CD4-positive, alpha-beta T cell treated with Interleukin-15 for 4 hours (primary cell): Measurements from ENCODE around the gene CGAS.

Experiments used
- DNase-seq: peaks from one replicate; pipeline ENCODE4 v3.0.0-alpha.2; 2020; ENCODE audit warnings: low spot score

Gene CGAS

DNA sequence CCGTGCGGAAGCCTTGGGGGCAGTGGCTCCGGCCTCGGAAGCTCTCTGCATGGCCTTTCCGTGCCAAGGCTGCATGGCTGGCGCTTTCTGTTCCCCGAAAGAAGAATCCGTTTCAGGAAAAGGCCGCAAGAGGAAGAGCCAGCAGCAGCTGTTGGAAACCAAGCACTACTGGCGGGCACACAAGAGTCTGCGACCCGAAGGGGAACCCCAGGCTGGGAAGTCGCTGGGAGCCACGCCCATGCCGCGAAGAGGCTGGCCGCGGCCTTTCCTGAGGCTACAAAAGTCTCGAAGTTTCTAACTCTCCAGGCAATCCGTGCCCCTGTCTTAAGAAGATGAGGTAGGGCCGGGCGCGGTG, at the start of gene CGAS:
Gene CGAS (minus strand): TSS at position 191 of the 355 bp plus-strand sequence. CDS start 116 bp downstream, at position 75.
- peak; percentile 82 for DNase-seq

DNA sequence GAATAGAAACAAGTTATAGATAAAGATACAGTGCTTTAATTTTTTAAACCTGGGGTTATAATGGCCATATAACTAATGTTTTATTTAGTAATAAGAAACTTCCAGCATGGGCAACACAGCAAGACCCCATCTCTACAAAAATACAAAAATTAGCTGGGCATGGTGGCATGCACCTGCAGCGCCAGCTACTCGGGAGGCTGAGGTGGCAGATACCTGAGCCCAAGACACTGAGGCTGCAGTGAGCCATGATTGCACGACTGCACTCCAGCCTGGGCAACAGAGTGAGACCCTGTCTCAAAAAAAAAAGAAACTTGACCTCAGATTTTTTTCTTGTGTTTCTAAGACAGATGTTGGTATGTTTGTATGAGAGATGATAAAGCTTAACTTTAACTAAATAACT, 45.8 kb upstream of the CGAS start:
- no peak for DNase-seq

DNA sequence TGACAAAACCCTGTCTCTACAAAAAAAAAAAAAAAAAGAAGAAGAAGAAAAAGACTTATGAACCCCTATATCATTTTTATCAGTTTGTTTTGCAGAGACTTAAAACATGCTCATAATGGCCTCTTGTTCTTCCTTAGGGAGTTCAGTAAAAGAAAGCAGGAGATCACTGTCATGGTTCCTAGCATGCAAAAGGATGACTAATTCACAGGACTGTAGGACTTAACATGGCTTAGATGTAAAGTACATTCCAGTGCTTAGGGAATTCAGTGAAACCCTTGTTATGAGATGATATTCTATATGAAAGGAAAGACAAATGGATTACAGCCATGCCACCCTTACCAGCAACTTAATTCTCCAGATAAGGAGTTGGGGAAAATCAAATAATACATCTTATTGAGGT, 39.3 kb upstream of the CGAS start:
- no peak for DNase-seq

DNA sequence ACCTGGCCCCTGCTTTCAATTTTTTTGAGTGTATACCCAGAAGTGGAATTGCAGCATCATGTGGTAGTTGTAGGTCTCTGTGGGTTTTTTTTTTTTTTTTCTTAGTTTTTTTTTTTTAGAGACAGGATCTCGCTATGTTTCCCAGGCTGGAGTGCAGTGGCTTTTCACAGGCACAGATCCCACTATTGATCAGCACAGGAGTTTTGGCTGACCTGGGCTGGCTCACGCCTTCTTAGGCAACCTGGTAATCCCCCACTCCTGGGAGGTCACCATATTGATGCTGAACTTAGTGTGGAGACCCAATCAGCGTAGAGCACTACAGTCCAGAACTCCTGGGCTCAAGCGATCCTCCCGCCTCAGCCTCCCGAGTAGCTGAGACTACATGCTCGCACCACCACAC, 35.4 kb upstream of the CGAS start:
- DNase-seq: no peak

DNA sequence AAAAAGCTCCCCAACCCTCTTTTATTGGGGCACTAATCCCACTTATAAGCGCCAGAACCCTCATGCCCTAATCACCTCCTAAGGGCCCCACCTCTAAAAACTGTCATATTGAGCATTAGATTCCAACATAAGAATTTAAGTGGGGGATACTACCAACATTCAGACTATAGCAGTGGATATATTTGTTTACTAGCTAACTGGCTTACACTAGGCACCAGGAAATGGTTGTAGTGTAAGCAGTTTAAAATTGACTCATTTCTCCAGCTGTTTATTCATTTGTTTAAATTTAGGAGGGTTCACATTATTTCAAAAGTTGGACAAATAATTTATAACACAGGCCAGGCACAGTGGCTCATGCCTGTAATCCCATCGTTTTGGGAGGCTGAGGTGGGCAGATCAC, 32.3 kb upstream of the CGAS start:
- DNase-seq: no peak

DNA sequence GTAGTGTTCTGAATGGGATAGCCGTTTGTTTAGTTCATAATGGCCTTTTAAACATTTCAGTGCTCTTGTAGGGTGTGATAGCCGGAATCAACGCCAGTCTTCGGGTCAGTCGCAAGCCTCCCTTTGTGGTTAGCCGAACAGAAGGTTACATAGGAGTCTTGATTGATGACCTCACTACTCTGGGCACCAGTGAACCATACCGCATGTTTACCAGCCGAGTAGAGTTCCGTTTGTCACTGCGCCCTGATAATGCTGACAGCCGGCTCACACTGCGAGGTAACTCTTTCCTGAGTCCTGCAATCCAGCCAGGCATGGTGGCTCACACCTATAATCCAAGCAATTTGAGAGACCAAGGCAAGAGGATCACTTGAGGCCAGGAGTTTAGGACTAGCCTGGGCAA, 29.9 kb upstream of the CGAS start:
- DNase-seq: no peak

DNA sequence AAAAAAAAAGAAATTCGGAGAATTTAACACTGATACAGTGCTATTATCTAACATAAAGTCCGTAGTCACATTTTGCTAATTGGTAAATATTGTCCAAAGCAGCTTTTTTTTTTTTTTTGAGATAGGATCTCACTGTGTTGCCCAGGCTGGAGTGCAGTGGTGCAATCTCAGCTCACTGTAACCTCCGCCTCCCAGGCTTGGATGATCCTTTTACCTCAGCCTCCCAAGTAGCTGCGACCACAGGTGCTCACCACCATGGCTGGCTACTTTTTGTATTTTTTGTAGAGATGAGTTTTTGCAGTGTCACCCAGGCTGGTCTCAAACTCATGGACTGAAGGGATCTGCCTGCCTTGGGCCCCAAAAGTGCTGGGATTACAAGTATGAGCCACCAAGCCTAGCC, 25.3 kb upstream of the CGAS start:
- no peak for DNase-seq

DNA sequence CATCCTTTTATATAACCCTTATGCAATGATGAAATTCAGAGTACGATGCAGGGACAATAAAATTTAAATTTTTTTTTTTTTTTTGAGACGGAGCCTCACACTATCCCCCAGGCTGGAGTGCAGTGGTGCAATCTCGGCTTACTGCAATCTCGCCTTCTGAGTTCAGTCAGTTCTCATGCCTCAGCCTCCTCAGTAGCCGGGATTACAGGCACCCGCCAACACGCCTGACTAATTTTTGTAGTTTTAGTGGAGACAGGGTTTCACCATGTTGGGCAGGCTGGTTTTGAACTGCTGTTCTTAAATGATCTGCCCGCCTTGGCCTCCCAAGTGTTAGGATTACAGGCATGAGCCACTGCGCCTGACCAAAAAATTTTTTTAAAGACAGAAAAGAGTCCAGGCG, 24.6 kb upstream of the CGAS start:
- no peak for DNase-seq

DNA sequence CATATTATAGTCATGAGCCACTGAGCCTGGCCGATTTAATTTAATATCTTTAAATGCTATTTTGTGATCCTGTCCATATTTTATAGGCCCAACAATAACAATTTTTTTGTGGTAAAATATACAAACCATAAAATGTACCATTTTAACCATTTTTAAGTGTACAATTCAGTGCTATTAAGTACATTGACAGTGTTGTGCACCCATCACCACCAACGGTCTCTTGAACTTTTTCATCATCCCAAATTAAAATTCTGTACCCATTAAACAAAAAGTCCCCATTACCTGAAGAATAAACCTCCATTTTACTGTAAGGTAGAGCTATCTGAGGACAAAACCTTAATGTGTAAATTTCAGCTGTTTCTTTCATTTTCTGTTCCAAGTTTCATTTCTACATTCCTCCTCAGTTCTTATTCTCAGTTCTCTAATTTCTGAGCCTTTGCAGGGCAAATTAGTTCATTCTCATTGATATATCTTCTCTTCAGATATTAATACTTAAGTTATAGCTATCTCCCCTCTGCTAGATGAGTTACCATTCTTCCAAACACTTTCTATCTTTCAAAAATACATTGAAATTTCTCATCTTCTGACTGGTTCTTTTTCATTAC, 19.7 kb upstream of the CGAS start:
- no peak for DNase-seq

DNA sequence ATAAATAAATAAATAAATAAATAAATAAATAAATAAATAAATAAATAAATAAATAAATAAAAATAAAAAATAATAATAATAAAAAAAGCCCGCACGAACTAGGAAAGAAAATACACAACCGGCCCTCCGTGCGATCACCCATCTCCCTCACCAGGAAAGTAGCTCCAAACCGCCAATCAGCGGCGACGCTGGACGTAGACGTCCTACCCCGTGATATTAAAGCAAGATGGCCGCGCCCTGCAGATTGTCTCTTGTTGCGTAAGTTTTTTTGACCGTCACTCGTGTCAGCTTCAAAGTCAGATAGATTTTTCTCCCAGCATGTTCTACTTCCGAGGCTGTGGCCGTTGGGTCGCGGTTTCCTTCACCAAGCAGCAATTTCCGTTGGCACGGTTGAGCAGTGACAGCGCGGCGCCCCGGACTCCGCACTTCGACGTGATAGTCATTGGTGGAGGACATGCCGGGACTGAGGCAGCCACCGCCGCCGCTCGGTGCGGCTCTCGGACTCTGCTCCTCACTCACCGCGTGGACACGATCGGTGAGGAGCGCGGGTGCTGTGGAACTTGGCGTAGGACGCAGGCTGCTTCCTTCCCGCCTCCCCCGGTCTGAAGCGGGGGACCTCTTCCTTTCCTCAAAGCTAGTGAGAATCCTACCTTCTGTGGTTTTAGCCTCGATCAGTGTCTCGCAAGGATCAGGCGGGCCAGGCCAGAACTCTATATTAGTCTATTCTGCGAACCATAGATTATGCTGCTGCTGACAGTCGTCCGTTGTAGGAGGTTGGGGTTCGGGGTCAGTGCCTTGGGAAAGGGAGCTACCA, 9.6 kb upstream of the CGAS start, which contains the start of gene MTO1:
Gene MTO1 (plus strand): TSS at position 201 of the 814 bp plus-strand sequence. CDS start 118 bp downstream, at position 319.
- DNase-seq: peak; percentile 86

DNA sequence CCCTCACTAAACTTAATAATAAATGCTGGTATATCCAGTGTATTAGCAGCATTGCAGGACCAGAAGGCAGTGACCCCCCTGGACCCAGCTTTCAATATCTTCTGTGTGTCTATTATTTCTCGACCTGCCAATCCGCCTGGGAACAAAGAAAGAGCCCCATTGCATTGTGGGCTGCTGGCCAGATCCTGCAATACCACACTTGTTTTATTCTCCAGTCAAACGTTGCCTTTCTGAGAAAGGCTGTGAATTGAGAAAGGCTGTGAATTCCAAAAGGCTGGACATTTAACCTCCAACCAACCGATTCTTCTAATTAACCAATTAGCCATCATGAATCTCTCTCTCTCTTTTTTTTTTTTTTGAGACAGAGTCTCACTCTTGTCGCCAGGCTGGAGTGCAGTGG, 8.0 kb upstream of the CGAS start:
- no peak for DNase-seq

DNA sequence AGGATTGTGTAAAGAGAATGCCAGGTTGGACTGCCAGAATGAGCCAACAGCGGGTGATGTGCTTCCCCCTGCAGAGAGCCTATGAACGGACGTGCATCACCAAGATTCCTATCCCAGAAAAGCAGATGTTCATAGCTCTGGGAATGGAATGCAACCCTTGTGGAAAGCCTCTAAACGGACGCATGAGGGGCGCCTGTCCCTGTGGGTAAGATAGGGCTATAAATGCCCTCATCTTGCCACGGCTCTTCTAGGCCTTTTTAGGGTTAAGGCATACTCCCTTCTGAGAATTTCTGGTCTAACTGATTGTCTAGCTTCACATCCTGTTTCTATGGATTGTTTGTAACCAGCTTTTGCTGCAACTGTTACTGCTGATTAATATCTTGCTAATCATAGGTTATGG, 7.4 kb upstream of the CGAS start:
- DNase-seq: peak; percentile 25

DNA sequence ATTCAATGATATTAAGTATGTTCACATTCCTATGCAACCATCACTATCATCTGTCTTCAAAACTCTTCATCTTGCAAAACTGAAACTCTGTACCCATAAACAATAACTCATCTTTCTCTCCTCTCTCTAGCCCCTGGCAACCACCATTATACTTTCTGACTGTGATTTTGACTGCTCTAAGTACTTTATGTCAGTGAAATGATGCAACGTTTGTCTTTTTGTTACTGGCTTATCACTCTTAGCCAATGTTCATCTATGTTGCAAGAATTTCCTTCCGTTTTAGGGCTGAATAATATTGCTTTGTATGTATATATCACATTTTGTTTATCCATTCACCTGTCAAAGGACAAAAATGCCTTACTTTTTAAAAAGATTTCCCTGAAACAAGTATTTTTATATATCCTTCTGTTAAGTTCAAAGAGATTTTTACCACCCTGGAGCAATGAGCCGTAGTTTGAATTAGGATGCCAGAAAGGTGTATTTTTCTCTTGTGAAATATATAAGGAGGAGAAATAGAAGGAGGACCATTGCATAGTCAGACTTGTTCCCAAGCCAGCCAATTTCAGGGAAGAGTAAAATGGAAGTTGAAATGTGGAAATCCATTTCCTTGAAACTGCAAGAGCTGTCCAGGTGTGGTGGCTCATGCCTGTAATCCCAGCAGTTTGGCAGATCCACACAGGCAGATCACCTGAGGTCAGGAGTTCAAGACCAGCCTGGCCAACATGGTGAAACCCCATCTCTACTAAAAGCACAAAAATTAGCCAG, 4.0 kb upstream of the CGAS start:
- DNase-seq: no peak

DNA sequence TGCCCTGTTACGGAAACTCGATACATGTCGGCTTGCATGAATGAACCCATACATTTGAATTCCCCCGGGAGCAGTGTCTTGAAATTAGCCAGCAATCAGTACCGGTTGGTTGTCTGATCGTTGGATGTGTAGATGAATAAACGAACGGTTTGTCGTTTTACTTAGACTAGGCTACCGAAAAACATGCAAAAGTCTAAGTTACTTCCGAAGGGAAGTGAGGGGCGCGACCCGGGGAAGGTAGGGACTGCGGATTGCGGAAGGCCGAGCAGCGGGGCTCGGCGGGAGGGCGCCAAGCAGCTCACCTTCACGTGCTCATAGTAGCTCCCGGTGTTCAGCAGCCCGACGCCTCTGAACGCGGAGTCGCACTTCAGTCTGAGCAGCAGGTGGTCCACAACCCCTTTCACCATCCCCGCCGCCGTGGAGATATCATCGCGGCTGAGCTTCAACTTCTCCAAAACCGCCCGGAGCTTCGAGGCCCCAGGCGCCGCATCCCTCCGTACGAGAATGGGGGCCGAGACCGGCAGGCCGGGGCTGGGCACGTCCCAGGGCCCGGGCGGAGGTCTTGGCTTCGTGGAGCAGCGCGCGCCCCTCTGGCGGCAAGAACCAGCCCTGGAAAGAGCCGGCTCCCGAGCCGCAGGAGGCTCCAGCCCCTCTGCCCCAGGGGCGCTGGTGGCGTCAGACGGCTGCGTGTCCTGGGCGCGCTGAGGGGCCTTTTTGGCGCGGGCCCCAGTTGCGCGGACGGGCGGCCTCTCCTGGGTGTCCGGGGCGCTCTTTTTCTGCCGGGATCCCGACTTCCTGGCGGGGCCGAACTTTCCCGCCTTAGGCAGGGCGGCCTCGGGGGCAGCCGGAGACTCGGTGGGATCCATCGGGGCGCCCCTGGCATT, 632 bp downstream of the CGAS start:
- peak; percentile 36 for DNase-seq

DNA sequence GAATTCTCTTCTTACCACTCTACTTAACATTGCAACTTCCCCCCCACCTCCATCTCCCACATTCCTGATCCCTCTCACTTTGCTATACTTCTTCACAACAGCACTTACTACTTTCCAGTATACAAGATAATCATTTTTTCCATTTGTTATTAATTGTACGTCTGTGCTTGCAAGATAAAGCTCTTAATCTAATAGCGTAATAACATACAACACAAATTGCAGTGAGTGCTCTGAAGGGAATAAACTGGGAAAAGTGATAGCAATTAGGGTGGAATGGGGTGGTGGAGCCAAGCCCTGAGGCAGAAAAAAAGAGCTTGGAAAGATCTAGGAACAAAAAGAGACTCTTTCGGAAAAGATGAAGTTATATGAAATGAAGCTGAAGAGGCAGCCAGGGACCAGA, 8.5 kb downstream of the CGAS start:
- no peak for DNase-seq

DNA sequence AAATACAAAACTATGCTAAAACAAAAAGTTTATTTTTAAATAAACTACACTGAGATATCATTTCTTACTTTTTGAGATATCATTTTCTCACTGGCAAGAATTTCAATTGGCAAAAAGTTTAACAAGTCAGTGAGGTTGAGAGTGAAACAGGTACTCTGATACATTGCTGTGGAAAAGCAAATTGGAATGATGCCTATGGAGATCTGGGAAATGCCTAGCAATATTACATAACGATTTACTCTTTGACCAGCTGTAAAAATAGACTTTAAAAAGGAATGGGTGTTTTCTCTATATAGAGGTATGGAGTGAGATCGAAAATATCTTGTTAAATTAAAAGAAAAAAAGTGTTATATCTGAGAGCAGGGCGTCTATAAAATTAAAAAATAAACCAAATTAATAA, 16.9 kb downstream of the CGAS start:
- DNase-seq: no peak

DNA sequence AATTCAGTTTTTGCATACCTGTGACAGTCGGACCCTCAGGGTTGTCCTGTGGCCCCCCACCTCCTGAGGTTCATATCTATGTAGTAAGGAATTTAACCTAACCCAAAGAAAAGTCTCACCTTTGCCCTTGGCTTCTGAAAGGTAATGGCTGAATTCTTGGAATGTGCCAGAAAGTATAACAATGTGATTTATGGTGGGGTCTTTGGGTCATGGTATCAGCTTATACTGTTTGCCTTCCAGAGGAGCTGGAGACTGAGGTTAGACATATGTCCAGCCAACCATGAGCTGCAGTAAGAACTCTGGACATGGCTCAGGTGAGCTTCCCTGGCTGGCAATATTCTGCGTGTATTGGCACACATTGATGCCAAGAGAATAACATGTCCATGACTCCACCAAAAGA, 30.6 kb downstream of the CGAS start:
- no peak for DNase-seq

DNA sequence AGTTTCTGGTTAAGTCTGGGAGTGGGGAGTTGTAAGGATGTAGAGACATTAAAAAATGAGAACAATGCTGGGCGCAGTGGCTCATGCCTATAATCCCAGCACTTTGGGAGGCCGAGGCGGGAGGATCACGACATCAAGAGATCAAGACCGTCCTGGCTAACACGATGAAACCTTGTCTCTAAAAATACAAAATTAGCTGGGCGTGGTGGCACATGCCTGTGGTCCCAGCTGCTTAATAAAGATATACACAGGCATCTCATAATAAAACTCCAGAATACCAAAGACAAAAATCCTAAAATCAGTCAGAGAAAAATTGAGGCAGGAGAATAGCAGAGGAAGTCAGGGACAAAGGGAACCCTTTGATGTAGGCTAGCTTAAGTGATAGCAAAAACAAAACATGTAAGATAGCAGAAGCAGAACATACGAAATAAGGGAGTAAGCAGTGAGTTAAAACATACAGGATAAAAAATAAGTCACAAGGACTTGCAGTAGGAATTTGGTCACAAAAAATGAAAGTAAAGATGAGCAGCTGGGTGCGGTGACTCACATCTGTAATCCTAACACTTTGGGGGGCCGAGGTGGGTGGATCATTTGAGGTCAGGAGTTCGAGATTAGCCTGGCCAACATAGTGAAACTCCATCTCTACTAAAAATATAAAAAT, 33.9 kb downstream of the CGAS start:
- DNase-seq: no peak

DNA sequence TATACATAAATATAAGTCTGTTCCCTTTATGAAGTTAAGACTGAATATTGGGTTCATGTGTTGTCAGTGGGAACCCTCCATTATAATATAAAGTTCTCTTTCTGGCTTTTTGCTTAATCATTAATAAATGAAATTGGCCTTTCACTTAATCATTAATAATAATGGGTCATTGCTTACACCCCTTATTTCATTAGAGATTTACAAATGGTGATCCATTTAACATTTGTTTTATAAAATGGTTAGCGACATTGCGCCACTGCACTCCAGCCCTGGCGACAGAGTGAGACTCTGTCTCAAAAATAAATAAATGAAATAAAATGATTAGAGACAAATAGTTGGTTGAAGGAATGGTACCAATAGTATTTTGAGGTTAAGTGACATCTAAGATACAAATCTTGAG, 39.0 kb downstream of the CGAS start:
- no peak for DNase-seq

DNA sequence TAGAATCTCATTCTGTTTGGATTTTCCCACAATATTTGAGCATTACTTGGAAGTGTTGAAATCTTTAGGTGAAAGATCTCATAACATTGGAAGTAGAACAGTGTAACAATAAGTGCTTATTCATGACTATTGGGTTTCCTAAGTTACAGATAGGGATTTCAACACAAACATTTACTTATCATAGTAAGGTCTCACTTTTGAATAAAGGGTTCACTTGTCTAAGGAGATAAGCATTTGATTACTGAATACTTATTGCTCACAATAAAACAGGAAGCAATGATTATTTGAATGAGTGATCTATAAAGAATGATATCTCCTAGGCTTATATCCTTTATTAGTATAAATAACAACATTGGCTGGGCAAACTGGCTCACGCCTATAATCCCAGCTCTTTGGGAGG, 42.7 kb downstream of the CGAS start:
- no peak for DNase-seq

DNA sequence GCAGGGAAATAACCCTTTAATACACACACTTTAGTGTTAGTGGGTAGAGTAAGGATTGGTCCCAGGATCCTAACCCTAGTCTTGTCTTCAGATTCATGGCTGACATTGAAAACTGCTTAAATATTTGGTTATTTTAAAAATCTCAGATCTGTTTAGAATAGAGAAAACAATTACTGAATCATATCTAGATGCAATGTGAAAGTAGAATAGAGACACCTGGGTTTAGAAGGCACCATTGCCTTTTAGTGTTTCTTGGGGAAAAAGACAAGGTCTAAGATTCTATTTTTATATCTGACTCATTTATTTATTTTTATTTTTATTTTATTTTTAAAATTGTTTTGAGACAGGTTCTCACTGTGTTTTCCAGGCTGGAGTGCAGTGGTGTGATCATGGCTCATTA, 51.4 kb downstream of the CGAS start:
- DNase-seq: no peak

DNA sequence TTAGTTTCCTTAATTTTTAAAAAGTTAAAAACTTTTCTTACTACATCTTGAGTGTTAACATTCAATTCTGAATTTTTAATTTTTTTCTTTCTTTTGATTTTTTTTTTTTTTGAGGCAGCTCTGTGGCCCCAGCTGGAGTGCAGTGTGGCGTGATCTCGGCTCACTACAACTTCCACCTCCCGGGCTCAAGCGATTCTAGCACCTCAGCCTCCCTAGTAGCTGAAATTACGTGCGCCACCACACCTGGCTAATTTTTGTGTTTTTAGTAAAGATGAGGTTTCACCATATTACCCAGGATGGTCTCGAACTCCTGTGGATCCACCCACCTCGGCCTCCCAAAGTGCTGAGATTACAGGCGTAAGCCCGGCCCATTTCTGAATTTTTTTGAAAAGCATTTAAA, 56.2 kb downstream of the CGAS start:
- no peak for DNase-seq
